Putamen (tissue), 1 donor: ENCODE results near the gene TEAD1.

Experiments
- DNase-seq: peaks from one replicate; pipeline ENCODE4 v3.0.0-alpha.2; 2016; ENCODE audit warnings: low spot score

TEAD1 gene

GRCh38 chr11:12686246-12687060 lies 12.2 kb downstream of the TEAD1 start:
- DNase-seq: no peak

DNA sequence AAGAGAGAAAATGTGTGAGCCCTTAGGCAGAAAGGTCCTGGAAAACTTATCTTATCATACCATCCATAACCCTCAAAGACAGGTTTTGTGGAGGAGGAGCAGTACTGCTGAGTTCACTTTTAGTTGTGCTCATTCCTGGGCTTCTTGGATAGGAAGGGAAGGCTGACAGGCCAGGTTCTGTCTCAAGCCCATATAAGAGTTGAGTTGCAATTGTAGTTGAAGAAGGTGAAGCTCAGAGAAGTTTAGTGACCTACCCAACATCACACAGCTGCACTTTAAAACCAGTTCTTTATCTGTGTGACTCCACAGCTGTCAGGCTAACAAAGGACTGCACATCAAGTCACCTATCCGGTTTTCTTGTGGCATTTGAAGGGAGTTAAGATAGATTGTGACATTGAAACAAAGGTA lies 13.0 kb downstream of the TEAD1 start:
- no peak for DNase-seq

GRCh38 chr11:12687740-12688139 lies 13.5 kb downstream of the TEAD1 start:
- no peak for DNase-seq

- no peak for DNase-seq
Observed at GRCh38 chr11:12689029-12689755, 15.0 kb downstream of the TEAD1 start.

DNA sequence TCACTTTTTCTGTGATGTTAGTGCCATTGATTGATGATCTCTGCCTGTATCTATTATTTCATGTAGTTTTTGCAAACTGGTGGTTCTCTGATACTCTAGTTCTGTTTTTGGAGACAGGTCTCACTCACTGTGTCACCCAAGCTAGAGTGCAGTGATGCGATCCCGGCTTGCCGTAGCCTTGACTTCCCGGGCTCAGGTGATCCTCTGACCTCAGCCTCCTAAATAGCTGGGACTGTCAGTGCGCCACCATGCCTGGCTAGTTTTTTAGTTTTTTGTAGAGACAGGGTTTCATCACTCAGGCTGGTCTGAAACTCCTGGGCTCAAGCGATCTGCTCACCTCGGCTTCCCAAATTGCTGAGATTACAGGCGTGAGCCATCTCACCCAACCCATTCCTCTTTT lies 16.4 kb downstream of the TEAD1 start:
- DNase-seq: no peak

DNA sequence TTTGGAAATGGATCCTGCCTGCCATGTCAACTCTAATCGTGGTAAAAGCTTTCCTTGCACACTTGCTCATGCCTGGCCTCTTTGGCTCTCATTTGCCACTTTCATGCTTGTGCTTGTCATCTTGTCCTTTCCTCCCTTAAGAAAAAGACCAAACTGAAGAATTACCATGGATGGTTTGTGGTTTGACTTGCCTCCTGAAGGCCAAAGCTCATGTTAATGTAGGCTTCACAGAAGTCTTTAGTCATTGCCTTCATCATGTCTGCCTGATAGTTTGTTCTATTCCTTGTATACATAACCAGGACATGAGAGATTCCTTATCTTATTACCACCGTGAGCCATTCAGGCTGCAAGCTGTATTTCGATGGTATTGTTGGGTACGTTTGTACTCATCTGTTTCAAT lies 17.3 kb downstream of the TEAD1 start:
- DNase-seq: no peak

GRCh38 chr11:12692229-12693075 lies 18.2 kb downstream of the TEAD1 start:
- DNase-seq: peak; percentile 77

- DNase-seq: no peak
Observed at GRCh38 chr11:12693094-12693478, 18.9 kb downstream of the TEAD1 start.

DNA sequence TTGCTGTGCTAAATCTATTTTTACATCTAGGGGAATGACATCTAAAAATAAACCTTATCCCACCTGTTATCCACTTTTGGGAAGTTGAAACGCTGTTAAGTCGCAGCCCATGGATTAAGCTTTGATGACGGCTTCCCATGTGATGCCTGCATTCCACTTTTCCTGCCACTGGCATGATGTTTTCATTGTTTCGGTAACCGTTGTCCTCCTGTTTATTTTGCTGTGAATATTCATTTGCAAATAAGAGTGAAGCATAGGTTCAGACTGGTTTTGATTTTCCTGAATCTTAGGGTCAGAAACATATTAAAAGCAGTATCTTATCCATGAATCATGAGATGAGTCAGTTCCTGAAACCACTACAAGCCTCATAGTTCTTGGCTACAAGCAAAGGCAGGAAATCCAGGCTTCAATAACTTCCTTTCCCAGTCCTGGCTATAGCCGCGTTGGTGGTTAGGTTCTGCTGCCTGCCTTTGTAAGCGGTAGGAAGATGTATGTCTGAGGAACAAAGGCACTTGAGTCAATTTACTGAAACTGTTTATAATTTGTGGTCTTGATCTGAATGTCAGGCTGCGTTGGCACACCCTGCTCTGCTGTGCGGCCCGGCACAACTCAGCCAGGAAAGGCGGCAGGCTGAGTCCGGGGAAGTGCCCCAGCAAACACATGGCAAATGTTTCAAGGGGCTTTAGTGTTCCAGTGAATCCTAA lies 19.4 kb downstream of the TEAD1 start:
- no peak for DNase-seq

DNA sequence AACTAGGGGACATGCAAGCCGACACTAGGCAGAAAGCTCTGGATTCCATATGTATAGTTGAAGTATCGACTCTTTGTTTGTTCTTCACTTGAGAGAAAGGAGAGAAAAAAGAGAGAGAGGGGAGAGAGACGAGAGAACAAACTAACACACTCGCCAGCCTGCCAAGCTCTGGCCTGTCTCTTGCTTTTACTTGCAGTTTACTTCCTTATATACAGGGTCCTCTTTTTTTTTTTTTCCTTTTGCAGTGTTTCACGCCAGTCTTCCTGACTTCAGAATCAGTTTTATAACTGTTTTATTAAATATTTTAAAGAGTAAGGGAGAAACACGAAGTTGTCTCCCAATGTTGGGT lies 19.9 kb downstream of the TEAD1 start:
- DNase-seq: no peak

DNA sequence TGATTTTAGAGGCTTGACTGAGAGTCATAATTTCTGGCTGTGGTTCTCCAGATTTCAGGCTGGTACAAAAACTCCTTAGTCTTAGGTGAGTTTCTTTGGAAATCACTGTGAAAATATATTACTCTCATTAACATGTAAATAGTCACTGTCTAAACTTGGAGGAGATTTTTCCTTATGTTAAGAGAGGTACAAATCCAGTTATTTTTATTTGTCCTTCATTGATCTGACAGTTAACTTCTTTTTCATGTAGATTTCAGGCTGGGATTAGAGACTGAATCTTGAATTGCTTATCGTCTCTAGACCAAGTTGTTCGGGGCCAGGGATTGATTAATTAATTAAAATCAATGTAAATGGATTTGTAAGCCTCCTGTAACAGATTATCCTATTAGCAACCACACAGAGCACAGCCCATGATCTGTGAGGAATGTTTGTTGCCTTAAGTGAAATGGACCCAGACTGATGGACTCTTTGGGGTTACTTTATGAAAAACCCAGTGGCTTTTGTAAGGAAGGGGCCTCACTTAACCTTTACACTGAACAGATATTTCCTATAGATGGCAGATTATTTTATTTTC lies 21.1 kb downstream of the TEAD1 start:
- no peak for DNase-seq

DNA sequence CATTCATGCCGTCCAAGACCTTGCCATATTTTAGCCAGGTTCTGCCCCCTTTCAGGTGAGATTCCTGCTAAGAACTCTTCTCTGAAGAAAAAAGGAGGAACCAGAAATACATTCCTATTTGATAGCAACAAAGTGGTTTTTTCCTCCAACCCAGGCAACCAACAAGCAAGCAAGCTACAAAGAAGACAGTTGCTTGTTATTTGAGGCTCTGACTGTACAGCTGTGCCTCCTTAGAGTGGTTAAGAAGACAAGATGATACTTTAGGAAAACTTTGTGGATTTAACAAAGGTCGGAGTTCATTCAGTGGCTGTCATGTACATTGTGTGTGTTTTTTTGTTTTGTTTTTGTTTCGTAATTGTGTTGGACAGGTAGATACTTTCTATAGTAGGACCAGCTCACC lies 21.7 kb downstream of the TEAD1 start:
- no peak for DNase-seq

- no peak for DNase-seq
Observed at GRCh38 chr11:12696911-12697581, 22.8 kb downstream of the TEAD1 start.

DNA sequence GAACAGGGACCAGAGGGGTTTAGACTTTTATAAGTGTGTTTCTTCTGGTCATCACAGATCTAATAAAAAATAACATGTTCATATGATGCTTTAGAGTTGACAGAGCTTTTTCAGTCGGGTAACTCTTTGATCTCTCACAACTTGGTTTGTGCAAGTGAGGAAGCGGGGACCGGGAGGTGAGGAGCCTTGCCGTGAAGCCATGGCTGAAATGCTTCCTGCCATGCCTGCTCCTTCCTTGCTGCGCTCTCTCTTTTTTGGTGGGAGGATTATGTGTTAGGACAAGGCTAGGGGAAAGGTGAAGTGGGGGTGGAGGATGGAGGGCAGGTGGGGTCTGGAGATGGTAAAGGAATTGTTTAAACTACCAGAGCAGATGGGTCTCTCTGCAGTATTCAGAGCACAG lies 23.8 kb downstream of the TEAD1 start:
- no peak for DNase-seq

DNA sequence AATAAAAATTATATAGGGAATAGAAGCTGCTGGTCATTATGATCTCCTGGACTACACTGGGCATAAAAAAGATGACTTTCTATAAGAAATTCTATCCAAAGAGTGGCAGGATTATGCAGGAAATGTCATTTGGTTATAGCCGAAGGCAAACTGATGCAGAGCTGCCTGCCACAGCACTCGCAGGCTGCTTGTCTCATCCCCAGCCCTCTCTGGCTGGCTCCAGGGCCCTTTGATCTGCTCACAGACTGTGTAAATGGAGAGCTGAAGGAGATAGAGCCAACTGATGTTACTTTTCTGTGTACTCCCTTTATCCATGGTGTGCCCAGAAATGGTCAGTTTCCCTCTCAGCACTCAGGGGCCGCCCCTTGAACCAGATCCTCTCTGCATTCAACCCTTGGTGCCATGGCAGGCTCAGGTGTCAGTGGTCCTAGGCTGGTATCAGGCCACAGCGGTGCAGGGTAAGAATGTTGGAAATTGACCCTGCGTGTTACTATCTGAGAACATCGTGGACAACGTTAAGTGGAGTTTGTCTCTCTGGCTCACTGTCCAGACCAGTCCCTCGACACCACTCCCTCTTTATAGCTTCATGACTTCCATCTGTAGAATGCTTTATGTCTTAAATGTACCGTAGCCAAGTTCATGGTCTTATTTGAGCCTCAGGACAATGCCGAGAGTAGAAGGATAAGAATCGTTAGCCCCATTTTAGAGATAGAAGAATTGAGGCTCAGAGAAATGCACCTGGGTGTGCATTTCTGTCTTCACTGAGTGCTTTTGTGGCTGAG lies 27.8 kb downstream of the TEAD1 start:
- DNase-seq: no peak

DNA sequence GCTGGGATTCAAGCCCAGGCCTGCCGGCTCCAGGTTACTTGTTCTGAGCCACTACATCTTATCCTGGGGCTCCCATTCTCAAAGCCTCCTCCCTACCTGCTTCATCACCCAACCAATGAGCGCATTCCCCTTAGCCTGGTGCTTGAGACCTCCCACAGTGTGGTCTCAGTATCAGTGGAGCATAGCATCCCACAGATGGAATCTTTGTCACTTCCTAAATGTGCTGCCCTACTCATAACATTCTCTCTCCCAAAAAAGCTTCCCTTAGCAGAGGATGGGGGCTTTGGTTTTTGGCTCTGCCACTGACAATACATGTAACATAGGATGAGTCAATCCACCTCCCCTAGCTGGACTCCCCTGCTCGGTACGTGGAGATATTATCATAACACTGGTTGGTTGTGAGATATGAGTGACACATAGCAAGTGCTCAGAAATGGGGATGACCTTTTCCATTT lies 28.8 kb downstream of the TEAD1 start:
- DNase-seq: no peak

DNA sequence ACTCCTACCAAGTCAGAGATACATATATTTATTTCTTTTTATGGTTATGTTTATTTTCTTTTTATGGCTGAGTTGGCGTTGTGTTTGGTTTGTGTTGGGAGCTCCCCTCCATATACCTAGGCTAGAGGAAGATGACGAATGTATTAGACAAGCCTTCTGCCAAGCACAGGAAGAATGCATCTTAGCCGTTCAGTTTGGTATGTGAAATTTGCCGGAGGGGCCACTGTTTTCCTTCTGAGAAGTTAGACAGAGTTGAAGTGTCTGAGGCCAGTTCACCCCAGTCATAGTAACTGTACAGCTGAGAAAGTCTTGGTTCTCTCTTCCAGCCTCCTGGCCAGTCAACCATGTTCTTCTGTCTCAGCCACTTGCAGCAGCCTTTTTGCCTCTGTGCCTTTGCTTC lies 29.8 kb downstream of the TEAD1 start:
- no peak for DNase-seq

GRCh38 chr11:12705874-12706273 lies 31.7 kb downstream of the TEAD1 start:
- DNase-seq: no peak

- DNase-seq: no peak
Observed at GRCh38 chr11:12706545-12707499, 32.6 kb downstream of the TEAD1 start.
